Activated naive CD8-positive, alpha-beta T cell treated with anti-CD3 and anti-CD28 coated beads, Interleukin-2, amount 50 U/mL, for 24 hours (primary cell): ENCODE data around the gene TTC3.

Source experiments
- ATAC-seq: fragments of 150-1000 bp; cut with Tn5 transposase; one replicate; pipeline ENCODE4 v1.10.0; 2021
- DNase-seq: peaks from one replicate; pipeline ENCODE4 v3.0.0; 2021
- H3K27ac Mint-ChIP-seq: one replicate; pipeline ENCODE4 v1.8.0; 2021; ENCODE audit warnings: mild to moderate bottlenecking, mixed read lengths
- H3K27me3 Mint-ChIP-seq: one replicate; pipeline ENCODE4 v1.8.0; 2021; ENCODE audit warnings: mixed read lengths
- H3K36me3 Mint-ChIP-seq: one replicate; pipeline ENCODE4 v1.8.0; 2021; ENCODE audit warnings: low read depth, mixed read lengths
- H3K4me1 Mint-ChIP-seq: one replicate; pipeline ENCODE4 v1.8.0; 2021; ENCODE audit warnings: mixed read lengths
- H3K4me3 Mint-ChIP-seq: one replicate; pipeline ENCODE4 v1.8.0; 2021; ENCODE audit warnings: mild to moderate bottlenecking, moderate library complexity, mixed read lengths
- H3K9me3 Mint-ChIP-seq: one replicate; pipeline ENCODE4 v1.8.0; 2021; ENCODE audit warnings: mixed read lengths

Gene TTC3

GRCh38 chr21:37073417-37074196, 553 bp downstream of the TTC3 start:
- peaks cover 54% of the 10 kb centered on the region for H3K4me1 Mint-ChIP-seq
- no peaks in the 10 kb centered on the region for H3K9me3 Mint-ChIP-seq
- H3K27me3 Mint-ChIP-seq = peaks cover 2% of the 10 kb centered on the region
- peak overlapping the region; percentile 99 for H3K4me3 Mint-ChIP-seq
- peak overlapping the region; percentile 95 for H3K27ac Mint-ChIP-seq
- ATAC-seq (peak; percentile 42), DNase-seq (peak; percentile 62)
- H3K36me3 Mint-ChIP-seq = peaks cover 23% of the 10 kb centered on the region

- Mint-ChIP-seq H3K4me1 (peaks cover 58% of the 10 kb centered on the region), H3K4me3 (peak overlapping the region; percentile 99), H3K27me3 (peaks cover 2% of the 10 kb centered on the region), H3K27ac (peak overlapping the region; percentile 95), H3K9me3 (no peaks in the 10 kb centered on the region), H3K36me3 (peaks cover 18% of the 10 kb centered on the region)
- DNase-seq (peak; percentile 30), ATAC-seq (no peak)
These were observed 1.1 kb downstream of the TTC3 start for GRCh38 chr21:37074197-37074510.

- peaks cover 17% of the 10 kb centered on the region for H3K36me3 Mint-ChIP-seq
- peak overlapping the region; percentile 95 for H3K27ac Mint-ChIP-seq
- H3K4me3 Mint-ChIP-seq = peak overlapping the region; percentile 99
- ATAC-seq = no peak
- peaks cover 2% of the 10 kb centered on the region for H3K27me3 Mint-ChIP-seq
- H3K9me3 Mint-ChIP-seq = no peaks in the 10 kb centered on the region
- DNase-seq = no peak
- H3K4me1 Mint-ChIP-seq = peaks cover 59% of the 10 kb centered on the region
These were observed 1.5 kb downstream of the TTC3 start for GRCh38 chr21:37074546-37074945.

DNA sequence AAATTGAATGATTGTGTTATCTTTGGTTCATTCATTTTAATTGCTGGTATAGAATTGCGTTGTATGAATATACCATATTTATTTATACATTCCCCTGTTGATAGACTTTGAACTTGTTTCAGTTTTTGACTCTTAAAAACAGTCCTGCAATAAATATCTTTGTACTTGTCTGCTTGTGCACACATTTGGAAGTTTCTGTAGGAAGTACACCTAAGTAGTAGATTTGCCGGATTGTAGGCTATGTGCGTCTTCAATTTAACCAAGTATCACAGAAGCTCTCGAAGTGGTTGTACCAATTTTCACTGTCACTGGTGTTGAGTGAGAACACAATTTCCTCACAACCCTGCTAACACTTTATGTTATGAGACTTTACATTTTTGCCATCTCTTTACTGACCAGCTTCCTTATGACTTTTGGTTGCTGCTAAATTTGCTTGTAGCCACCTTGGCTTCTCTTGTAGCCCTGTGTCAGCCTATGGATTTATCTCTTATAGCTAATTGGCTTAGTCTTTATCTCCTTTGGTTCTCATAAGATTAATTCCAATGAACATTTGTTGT, 2.2 kb downstream of the TTC3 start:
- ATAC-seq = no peak
- H3K4me1 Mint-ChIP-seq = peaks cover 60% of the 10 kb centered on the region
- H3K4me3 Mint-ChIP-seq = peak overlapping the region; percentile 99
- peaks cover 13% of the 10 kb centered on the region for H3K36me3 Mint-ChIP-seq
- peaks cover 2% of the 10 kb centered on the region for H3K27me3 Mint-ChIP-seq
- DNase-seq = no peak
- H3K27ac Mint-ChIP-seq = no peak overlapping the region
- no peaks in the 10 kb centered on the region for H3K9me3 Mint-ChIP-seq

DNA sequence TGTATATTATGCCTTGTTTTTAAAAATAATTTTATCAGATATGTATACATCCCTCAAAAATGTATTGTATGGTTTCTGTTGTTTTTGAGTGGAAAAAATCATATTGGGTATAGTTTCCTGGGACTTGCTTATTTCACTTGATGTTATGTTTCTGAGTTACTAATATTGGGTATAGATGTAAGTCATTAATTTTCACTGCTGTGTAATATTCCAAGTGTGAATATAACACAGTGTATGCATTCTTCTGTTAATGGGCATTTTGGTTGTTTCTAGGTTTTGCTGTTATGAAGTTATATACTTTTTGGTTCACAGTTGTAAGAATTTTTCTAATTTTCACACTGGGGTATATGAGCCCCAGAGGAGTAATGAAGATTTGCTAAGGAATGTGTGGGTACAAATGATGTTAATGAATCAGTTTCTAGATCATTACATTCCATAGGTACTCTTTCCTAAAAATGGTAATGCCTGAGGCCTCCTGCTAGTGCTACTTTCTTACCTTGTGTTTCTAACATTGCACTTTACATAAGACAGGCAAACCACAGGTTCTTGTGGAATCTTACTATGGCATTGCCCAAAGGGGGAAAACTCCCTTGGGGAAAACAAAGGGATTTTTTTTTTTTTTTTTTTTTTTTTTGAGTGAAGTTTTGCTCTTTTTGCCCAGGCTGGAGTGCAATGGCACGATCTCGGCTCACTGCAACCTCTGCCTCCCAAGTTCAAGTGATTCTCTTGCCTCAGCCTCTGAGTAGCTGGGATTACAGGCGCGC, 3.2 kb downstream of the TTC3 start:
- no peak for ATAC-seq
- no peak for DNase-seq
- Mint-ChIP-seq H3K9me3 (no peaks in the 10 kb centered on the region), H3K27ac (no peak overlapping the region), H3K36me3 (peaks cover 11% of the 10 kb centered on the region), H3K4me1 (peaks cover 54% of the 10 kb centered on the region), H3K4me3 (no peak overlapping the region), H3K27me3 (peaks cover 2% of the 10 kb centered on the region)

GRCh38 chr21:37077403-37077802, 4.3 kb downstream of the TTC3 start:
- H3K4me3 Mint-ChIP-seq = no peak overlapping the region
- H3K36me3 Mint-ChIP-seq = peaks cover 6% of the 10 kb centered on the region
- peaks cover 48% of the 10 kb centered on the region for H3K4me1 Mint-ChIP-seq

GRCh38 chr21:37079211-37079824, 6.3 kb downstream of the TTC3 start:
- Mint-ChIP-seq H3K36me3 (peaks cover 4% of the 10 kb centered on the region), H3K27me3 (no peaks in the 10 kb centered on the region), H3K27ac (no peak overlapping the region), H3K4me1 (peaks cover 55% of the 10 kb centered on the region), H3K9me3 (no peaks in the 10 kb centered on the region), H3K4me3 (no peak overlapping the region)
- DNase-seq (no peak), ATAC-seq (no peak)

More at GRCh38 chr21:37077403-37077802, 4.3 kb downstream of the TTC3 start:
- Mint-ChIP-seq H3K9me3 (no peaks in the 10 kb centered on the region), H3K27me3 (peaks cover 2% of the 10 kb centered on the region), H3K27ac (no peak overlapping the region)
- ATAC-seq = no peak
- no peak for DNase-seq

DNA sequence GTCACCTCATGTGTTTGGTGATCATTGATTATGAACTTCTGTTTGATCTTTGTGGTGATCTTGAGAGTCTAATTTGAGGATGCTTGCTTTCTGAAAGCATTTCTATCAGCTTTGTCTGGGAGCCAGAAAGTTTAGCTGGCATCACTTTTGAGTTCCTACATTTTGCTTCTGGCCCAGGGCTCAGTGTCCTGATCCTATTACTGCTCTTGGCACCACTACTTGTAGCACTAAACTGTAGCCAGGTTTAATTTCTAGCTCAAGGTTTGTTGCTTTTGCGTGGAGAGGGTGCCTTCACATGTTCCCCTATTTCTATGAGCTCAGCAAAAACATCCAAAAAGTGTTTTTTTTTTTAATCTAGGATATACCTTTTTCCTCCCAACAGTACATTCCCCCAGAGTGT, 9.3 kb downstream of the TTC3 start:
- no peak for ATAC-seq
- H3K27me3 Mint-ChIP-seq = no peaks in the 10 kb centered on the region
- H3K9me3 Mint-ChIP-seq = no peaks in the 10 kb centered on the region
- no peak overlapping the region for H3K4me3 Mint-ChIP-seq
- no peak for DNase-seq
- H3K4me1 Mint-ChIP-seq = peaks cover 38% of the 10 kb centered on the region
- peaks cover 5% of the 10 kb centered on the region for H3K36me3 Mint-ChIP-seq
- no peak overlapping the region for H3K27ac Mint-ChIP-seq

GRCh38 chr21:37082856-37083528, 9.9 kb downstream of the TTC3 start:
- H3K36me3 Mint-ChIP-seq = peaks cover 5% of the 10 kb centered on the region
- peaks cover 32% of the 10 kb centered on the region for H3K4me1 Mint-ChIP-seq
- DNase-seq = no peak
- H3K27me3 Mint-ChIP-seq = no peaks in the 10 kb centered on the region
- no peak for ATAC-seq
- no peak overlapping the region for H3K4me3 Mint-ChIP-seq
- no peak overlapping the region for H3K27ac Mint-ChIP-seq
- H3K9me3 Mint-ChIP-seq = no peaks in the 10 kb centered on the region

DNA sequence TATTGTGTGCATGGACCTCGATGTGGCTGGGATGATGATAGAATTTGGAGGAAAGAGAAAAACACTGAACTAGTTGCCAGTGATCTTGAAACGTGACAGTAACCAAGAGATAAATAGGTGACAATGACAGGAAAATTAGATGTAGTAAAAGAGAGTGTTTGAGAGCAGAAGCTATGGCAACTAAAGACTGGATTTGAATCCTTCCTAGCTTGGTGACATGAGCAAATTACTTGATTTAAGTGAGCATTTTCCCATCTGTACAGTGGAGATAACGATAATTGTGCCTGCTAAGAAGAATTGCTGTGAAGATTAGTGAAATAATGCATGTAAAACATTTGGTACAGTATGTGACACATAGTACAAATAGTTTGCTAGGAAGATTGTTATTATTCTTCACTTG, 12.7 kb downstream of the TTC3 start:
- Mint-ChIP-seq H3K27ac (no peak overlapping the region), H3K9me3 (no peaks in the 10 kb centered on the region), H3K36me3 (peaks cover 11% of the 10 kb centered on the region), H3K4me1 (peaks cover 19% of the 10 kb centered on the region), H3K4me3 (no peak overlapping the region), H3K27me3 (no peaks in the 10 kb centered on the region)
- no peak for DNase-seq
- ATAC-seq = no peak

DNA sequence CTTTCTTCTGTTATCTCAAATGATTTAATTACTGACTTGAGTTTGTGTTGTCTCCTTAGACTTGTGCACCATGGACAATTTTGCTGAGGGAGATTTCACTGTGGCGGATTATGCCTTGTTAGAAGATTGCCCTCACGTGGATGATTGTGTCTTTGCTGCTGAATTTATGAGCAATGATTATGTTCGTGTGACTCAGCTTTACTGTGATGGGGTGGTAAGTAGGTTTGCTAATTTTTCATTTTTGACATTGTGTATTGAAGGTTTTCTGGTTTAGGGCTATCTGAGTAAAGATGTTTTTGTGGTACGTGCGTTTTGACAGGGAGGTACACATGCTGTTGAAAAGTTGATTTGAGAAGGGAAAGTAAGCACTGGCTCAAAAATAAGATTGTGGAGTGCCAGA, 14.1 kb downstream of the TTC3 start:
- no peak for ATAC-seq
- no peak for DNase-seq
- H3K36me3 Mint-ChIP-seq = peaks cover 12% of the 10 kb centered on the region
- no peaks in the 10 kb centered on the region for H3K27me3 Mint-ChIP-seq
- H3K9me3 Mint-ChIP-seq = no peaks in the 10 kb centered on the region
- H3K27ac Mint-ChIP-seq = no peak overlapping the region
- peaks cover 17% of the 10 kb centered on the region for H3K4me1 Mint-ChIP-seq
- H3K4me3 Mint-ChIP-seq = no peak overlapping the region

GRCh38 chr21:37088186-37088735, 15.2 kb downstream of the TTC3 start:
- H3K36me3 Mint-ChIP-seq = peaks cover 12% of the 10 kb centered on the region
- H3K4me3 Mint-ChIP-seq = no peak overlapping the region
- no peaks in the 10 kb centered on the region for H3K9me3 Mint-ChIP-seq
- peaks cover 8% of the 10 kb centered on the region for H3K4me1 Mint-ChIP-seq
- no peak for ATAC-seq
- no peak for DNase-seq
- no peaks in the 10 kb centered on the region for H3K27me3 Mint-ChIP-seq
- no peak overlapping the region for H3K27ac Mint-ChIP-seq

DNA sequence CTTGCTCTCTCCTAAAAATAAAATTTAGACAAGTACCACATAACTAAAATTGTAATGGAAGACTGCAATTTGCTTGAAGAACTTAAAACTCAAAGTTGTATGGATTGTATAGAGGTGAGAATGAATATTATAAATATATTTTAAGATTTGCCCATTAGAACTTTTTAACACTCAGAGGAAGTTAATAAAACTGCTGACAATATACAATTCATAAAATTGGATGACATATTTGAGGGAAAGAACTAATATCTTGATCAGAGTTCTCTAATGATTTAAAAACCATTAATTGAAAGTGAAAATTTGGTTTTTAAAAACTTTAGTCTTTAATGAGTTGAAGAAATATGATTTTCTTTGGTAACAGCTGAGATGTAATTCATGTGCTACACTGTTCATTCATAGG, 20.9 kb downstream of the TTC3 start:
- DNase-seq (no peak), ATAC-seq (no peak)
- no peak overlapping the region for H3K27ac Mint-ChIP-seq
- H3K27me3 Mint-ChIP-seq = no peaks in the 10 kb centered on the region
- peaks cover 23% of the 10 kb centered on the region for H3K36me3 Mint-ChIP-seq
- H3K9me3 Mint-ChIP-seq = no peaks in the 10 kb centered on the region
- no peak overlapping the region for H3K4me3 Mint-ChIP-seq
- H3K4me1 Mint-ChIP-seq = no peaks in the 10 kb centered on the region

DNA sequence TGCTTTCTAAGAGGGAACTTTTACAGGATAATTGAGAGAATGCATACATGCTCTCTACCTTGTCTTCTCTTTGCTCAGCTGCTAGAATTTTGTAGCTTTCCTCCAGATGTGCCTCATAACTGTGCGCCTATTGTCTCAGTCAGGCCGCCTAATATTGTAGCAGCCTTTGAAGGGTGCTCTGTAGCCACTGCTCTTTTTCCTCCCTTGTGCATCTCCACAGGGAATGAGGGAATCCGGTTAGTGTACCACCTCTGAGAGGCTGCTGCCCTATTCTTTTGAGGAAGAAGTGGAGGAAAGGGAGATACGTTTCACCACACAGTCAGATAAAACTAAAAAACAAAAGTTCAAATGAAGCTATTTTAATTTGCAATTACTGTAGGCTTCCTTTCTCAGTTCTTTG, 22.8 kb downstream of the TTC3 start:
- no peaks in the 10 kb centered on the region for H3K4me1 Mint-ChIP-seq
- H3K27ac Mint-ChIP-seq = no peak overlapping the region

More for the DNA sequence above, 22.8 kb downstream of the TTC3 start:
- ATAC-seq (no peak), DNase-seq (no peak)
- peaks cover 26% of the 10 kb centered on the region for H3K36me3 Mint-ChIP-seq
- no peaks in the 10 kb centered on the region for H3K27me3 Mint-ChIP-seq
- no peaks in the 10 kb centered on the region for H3K9me3 Mint-ChIP-seq
- H3K4me3 Mint-ChIP-seq = no peak overlapping the region
